Endothelial cell of umbilical vein (primary cell): ENCODE measurements around the gene RBP4. TPM values are rescaled to one million over a fixed set of nuclear protein-coding genes. Genes with fewer than 3 reads are reported as not detected.

Experiments used
- BruUV-seq: library from RNA; stranded (reverse); fragments of 400-500 nt; replicated peaks from 2 replicates; lab custom pipeline; 2021; lab: Mats Ljungman, UMichigan
- CTCF ChIA-PET: fragments of 300-600, 350-600 bp; sonication (Branson Sonifier 250); formaldehyde crosslinking; loops from one replicate; lab custom pipeline; 2021; ENCODE audit warnings: antibody characterized with exemption, inconsistent platforms; lab: Charles Lee
- POLR2A ChIA-PET: fragments of 300-600, 350-600 bp; sonication (Branson Sonifier 250); formaldehyde crosslinking; loops from one replicate; lab custom pipeline; 2021; ENCODE audit warnings: antibody characterized with exemption, inconsistent platforms; lab: Charles Lee
- DNase-seq: peaks from one replicate; pipeline ENCODE4 v3.0.0-alpha.2; 2011; ENCODE audit warnings: low read depth, low spot score
- FAIRE-seq: peaks from 2 replicates; lab custom pipeline; 2011; peaks lifted over from hg19 to GRCh38; lab: Jason Lieb, UNC
- H2AFZ ChIP-seq: 2 replicates; pipeline ENCODE4 v1.6.0; 2012; ENCODE audit warnings: low read depth, low read length, control low read depth, inconsistent platforms
- H3K27ac ChIP-seq: 2 replicates; pipeline ENCODE4 v1.5.1; 2011; ENCODE audit warnings: low read depth, mild to moderate bottlenecking, control low read depth, low read length, moderate library complexity; ENCODE audit not compliant: insufficient read depth
- H3K27me3 ChIP-seq, 2 experiments: 2 replicates each; pipeline versions ENCODE4 v1.6.0 to v1.6.1; 2011; ENCODE audit warnings: low read length in 2 of 2, mixed read lengths in 1 of 2; ENCODE audit not compliant: control insufficient read depth in 2 of 2, insufficient read depth in 2 of 2
- H3K36me3 ChIP-seq, 2 experiments: 2 replicates in 1 of 2; 3 replicates in 1 of 2; pipeline ENCODE4 v1.5.1; 2011; ENCODE audit warnings: low read length in 2 of 2, mild to moderate bottlenecking in 1 of 2, moderate library complexity in 1 of 2; ENCODE audit not compliant: control insufficient read depth in 2 of 2, insufficient read depth in 2 of 2; ENCODE audit errors: extremely low read depth in 1 of 2
- H3K4me1 ChIP-seq: 3 replicates; pipeline ENCODE4 v1.5.1; 2011; ENCODE audit warnings: mild to moderate bottlenecking, low read length; ENCODE audit not compliant: control insufficient read depth, insufficient read depth; ENCODE audit errors: extremely low read depth
- H3K4me2 ChIP-seq: 2 replicates; pipeline ENCODE4 v1.6.1; 2011; ENCODE audit warnings: low read length, control low read depth, mixed read lengths; ENCODE audit not compliant: insufficient read depth
- H3K4me3 ChIP-seq, 3 experiments: fragments of 200-600 bp in 1 of 3; sonication (generic), shearing (Covaris generic) in 1 of 3; replicated peaks in 1 of 3; 2 replicates each; pipeline ENCODE4 v1.5.1; 2011 to 2016; ENCODE audit warnings: control low read depth in 3 of 3, low read length in 3 of 3, mild to moderate bottlenecking in 2 of 3, inconsistent platforms in 1 of 3, low read depth in 1 of 3, moderate library complexity in 1 of 3; ENCODE audit not compliant: insufficient read depth in 1 of 3
- H3K79me2 ChIP-seq: 2 replicates; pipeline ENCODE4 v1.6.0; 2012; ENCODE audit warnings: low read length, inconsistent platforms; ENCODE audit not compliant: control insufficient read depth, insufficient read depth
- H3K9ac ChIP-seq: replicated peaks from 2 replicates; pipeline ENCODE3; 2011; ENCODE audit warnings: low read length, control low read depth; ENCODE audit not compliant: insufficient read depth; ENCODE audit errors: extremely low read depth
- H3K9me1 ChIP-seq: replicated peaks from 3 replicates; pipeline ENCODE4 v1.6.0; 2011; ENCODE audit warnings: mild to moderate bottlenecking, low read length; ENCODE audit not compliant: control insufficient read depth, insufficient read depth; ENCODE audit errors: extremely low read depth
- H3K9me3 ChIP-seq: replicated peaks from 2 replicates; pipeline ENCODE4 v1.5.1; 2012; ENCODE audit warnings: low read length, inconsistent platforms; ENCODE audit not compliant: control insufficient read depth, insufficient read depth
- H4K20me1 ChIP-seq: replicated peaks from 2 replicates; pipeline ENCODE3; 2011; ENCODE audit warnings: mild to moderate bottlenecking, low read length; ENCODE audit not compliant: control insufficient read depth, insufficient read depth; ENCODE audit errors: extremely low read depth
- CTCF ChIP-seq, 2 donors: IDR thresholded peaks; 1 replicate in 1 of 2; 2 replicates in 1 of 2; pipeline ENCODE4 v1.5.1; 2011; ENCODE audit warnings: low read length in 2 of 2, mild to moderate bottlenecking in 2 of 2, moderate library complexity in 2 of 2, control low read depth in 1 of 2, inconsistent platforms in 1 of 2, low read depth in 1 of 2; ENCODE audit not compliant: insufficient read depth in 1 of 2; ENCODE audit errors: extremely low read depth in 1 of 2
- EZH2 ChIP-seq: IDR thresholded peaks from 2 replicates; pipeline ENCODE4 v1.6.1; 2012; ENCODE audit warnings: borderline replicate concordance, low read depth, mild to moderate bottlenecking, moderate library complexity, low read length, inconsistent platforms; ENCODE audit not compliant: severe bottlenecking
- FOS ChIP-seq: IDR thresholded peaks from 2 replicates; pipeline ENCODE4 v1.6.1; 2011; ENCODE audit warnings: mild to moderate bottlenecking, low read length, moderate library complexity, borderline replicate concordance; ENCODE audit not compliant: insufficient read depth
- GATA2 ChIP-seq: IDR thresholded peaks from 2 replicates; pipeline ENCODE4 v1.7.0; 2011; ENCODE audit warnings: low read depth, mild to moderate bottlenecking, moderate library complexity, mixed read lengths, low read length; ENCODE audit not compliant: insufficient read length, insufficient read depth
- JUN ChIP-seq: IDR thresholded peaks from 2 replicates; pipeline ENCODE4 v1.6.1; 2011; ENCODE audit warnings: borderline replicate concordance, low read depth; ENCODE audit not compliant: insufficient read length, insufficient read depth
- MAX ChIP-seq: IDR thresholded peaks from 2 replicates; pipeline ENCODE4 v1.6.1; 2011; ENCODE audit not compliant: insufficient read depth, insufficient read length
- MYC ChIP-seq: IDR thresholded peaks from one replicate; pipeline ENCODE4 v1.6.1; 2011; ENCODE audit warnings: mild to moderate bottlenecking, low read depth, low read length
- POLR2A ChIP-seq: IDR thresholded peaks from 2 replicates; pipeline ENCODE4 v1.6.1; 2012; ENCODE audit warnings: low read depth, mild to moderate bottlenecking, control low read depth, low read length
- POLR2AphosphoS5 ChIP-seq: IDR thresholded peaks from 2 replicates; pipeline ENCODE4 v1.6.1; 2012; ENCODE audit warnings: low read depth, mild to moderate bottlenecking, control low read depth, low read length, moderate library complexity; ENCODE audit not compliant: insufficient read depth
- dilution Hi-C: fragments of 300-500 bp; cut with MboI; formaldehyde crosslinking; loops from one replicate; pipeline ENCODE4 v1.15.0; 2019; ENCODE audit warnings: low sequenced_read_pairs; ENCODE audit not compliant: extremely low pct_ligation_motif_present
- intact Hi-C: fragments of 100-400 bp; cut with micrococcal nuclease; formaldehyde crosslinking; loops from one replicate; pipeline ENCODE4 v1.10.0; 2022
- polyA plus RNA-seq, 4 experiments: library from polyadenylated mRNA; depleted of rRNA in 3 of 4; stranded (reverse) in 3 of 4; unstranded in 1 of 4; fragments of >200 nt; gene quantifications; 2 replicates each; pipeline versions ENCODE4 v1.2.1 to v1.2.3, GENCODE V29; 2011 to 2012; ENCODE audit warnings: missing spikeins in 1 of 4
- total RNA-seq: library from RNA; stranded (reverse); gene quantifications from 2 replicates; pipeline ENCODE4 v1.2.3, GENCODE V29; 2021

The RBP4 gene
- total and polyA plus RNA-seq, 2 donors (not counting 3 experiments of a cell fraction or from before 2014, with no cell fraction given): not detected

GRCh38 chr10:93579985-93580711, 20.9 kb downstream of the RBP4 start:
- Histone ChIP-seq H3K9me1 (no peaks in the 10 kb centered on the region), H3K9ac (no peak overlapping the region), H3K27ac (no peak overlapping the region), H2AFZ (no peak overlapping the region), H3K79me2 (no peaks in the 10 kb centered on the region), H3K27me3 (peaks cover 0 to 2% of the 10 kb centered on the region in 2 experiments), H3K4me2 (no peak overlapping the region), H3K9me3 (no peaks in the 10 kb centered on the region), H3K4me3 (no peak overlapping the region), H3K36me3 (no peaks in the 10 kb centered on the region), H3K4me1 (no peaks in the 10 kb centered on the region), H4K20me1 (no peaks in the 10 kb centered on the region)
- TF ChIP-seq MYC (no peak), POLR2A (no peak), EZH2 (no peak), FOS (no peak), CTCF (IDR thresholded peaks at IDR 0.05; ENCODE audit: extremely low read depth in 1 of 2, insufficient read depth in 1 of 2, low read depth in 1 of 2, low read length in 2 of 2) (no peak), MAX (no peak), JUN (no peak), GATA2 (no peak), POLR2AphosphoS5 (no peak)
- intact Hi-C loops: no loop called here
- FAIRE-seq (no peak), DNase-seq (no peak)
- dilution Hi-C loops: no loop called here
- no TSS peak for BruUV-seq
- POLR2A ChIA-PET: no interaction called here
- CTCF ChIA-PET: no interaction called here
